ENCODE measurements around the gene CCDC116.

CCDC116 gene

GRCh38 chr22:21650823-21651520 is 18.4 kb downstream of the CCDC116 start:
- Histone ChIP-seq H3K23ac (ENCODE audit: low read length) (no peak overlapping the region), H2BK12ac (ENCODE audit: low read length) (no peak overlapping the region), H3K9ac (ENCODE audit: low read length) (no peak overlapping the region), H3K4me1 (ENCODE audit: control insufficient read depth in 1 of 2, insufficient read depth in 2 of 2, low read length in 2 of 2) (peaks cover 14 to 24% of the 10 kb centered on the region in 2 experiments), H2BK120ac (ENCODE audit: insufficient read depth, low read length, poor library complexity) (no peak overlapping the region), H3K4me3 (ENCODE audit: low read depth, low read length) (peak overlapping the region; percentile 71), H4K91ac (ENCODE audit: low read depth, low read length) (peak overlapping the region; percentile 59), H2BK5ac (ENCODE audit: low read depth, low read length, poor library complexity) (peak overlapping the region; percentile 64), H3K27ac (ENCODE audit: low read depth, low read length) (no peak overlapping the region), H3K79me2 (ENCODE audit: control insufficient read depth, insufficient read depth, low read length, poor library complexity) (peaks cover 10% of the 10 kb centered on the region), H2AK5ac (ENCODE audit: low read length) (no peak overlapping the region), H4K12ac (ENCODE audit: low read depth, low read length) (peak overlapping the region; percentile 12), H3K4ac (ENCODE audit: low read depth, low read length) (no peak overlapping the region), H3K27me3 (ENCODE audit: insufficient read depth, low read length) (no peaks in the 10 kb centered on the region), H4K8ac (ENCODE audit: low read depth, low read length) (peak overlapping the region; percentile 78), H3K18ac (ENCODE audit: low read length) (peak overlapping the region; percentile 80), H2AFZ (ENCODE audit: insufficient read depth, low read length, poor library complexity) (peak overlapping the region; percentile 98), H3K79me1 (ENCODE audit: low read length) (peaks cover 15% of the 10 kb centered on the region), H3K4me2 (ENCODE audit: low read length) (peak overlapping the region; percentile 97), H3K36me3 (ENCODE audit: control insufficient read depth in 1 of 2, insufficient read depth in 2 of 2, low read length in 2 of 2) (peaks cover 20 to 27% of the 10 kb centered on the region in 2 experiments), H3K9me3 (ENCODE audit: insufficient read depth, low read depth, low read length) (peaks cover 4% of the 10 kb centered on the region), H3K14ac (ENCODE audit: low read length) (peak overlapping the region; percentile 81)
- no peak for DNase-seq
- WGBS (ENCODE audit: extremely low coverage, insufficient coverage, insufficient read length): no CpG with 5 or more reads among the region's 6 CpGs

GRCh38 chr22:21651521-21652009 is 19.0 kb downstream of the CCDC116 start:
- H3K4ac ChIP-seq (ENCODE audit: low read depth, low read length): peak overlapping the region; percentile 56

DNA sequence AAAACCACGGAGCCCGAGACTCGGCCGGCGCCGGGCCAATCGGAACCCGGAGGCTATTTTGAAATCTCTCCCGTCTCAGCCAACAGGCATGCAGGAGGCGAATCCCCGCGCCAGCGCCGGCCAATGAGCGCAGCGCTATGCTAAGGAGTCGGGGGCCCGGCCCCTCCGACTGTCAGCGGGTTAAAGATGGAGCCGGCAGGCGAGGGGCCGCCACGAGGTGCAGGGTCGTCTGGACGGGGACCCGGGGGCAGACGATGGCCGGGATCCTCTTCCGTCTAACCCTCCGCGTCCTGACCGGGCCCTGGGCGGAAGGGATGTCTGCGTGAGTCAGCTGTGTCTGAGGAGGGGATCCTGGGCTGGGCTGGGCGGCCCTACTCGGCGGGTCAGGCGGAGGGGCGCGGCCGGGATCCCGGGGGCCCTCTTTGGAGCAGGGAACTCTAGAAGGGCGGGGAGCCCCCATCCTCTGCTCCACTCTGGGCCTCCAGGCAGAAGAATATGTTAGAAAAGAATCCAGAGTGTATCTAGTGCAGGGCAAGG is 19.5 kb downstream of the CCDC116 start:
- peak overlapping the region; percentile 90 for H3K14ac ChIP-seq (ENCODE audit: low read length)
- peaks cover 21 to 32% of the 10 kb centered on the region in 2 experiments for H3K4me1 ChIP-seq (ENCODE audit: control insufficient read depth in 1 of 2, insufficient read depth in 2 of 2, low read length in 2 of 2)
- H3K27ac ChIP-seq (ENCODE audit: low read depth, low read length): peak overlapping the region; percentile 63
- H3K36me3 ChIP-seq (ENCODE audit: control insufficient read depth in 1 of 2, insufficient read depth in 2 of 2, low read length in 2 of 2): peaks cover 15 to 20% of the 10 kb centered on the region in 2 experiments
- H4K91ac ChIP-seq (ENCODE audit: low read depth, low read length): peak overlapping the region; percentile 97
- H3K4ac ChIP-seq (ENCODE audit: low read depth, low read length): peak overlapping the region; percentile 94
- peak overlapping the region; percentile 81 for H3K18ac ChIP-seq (ENCODE audit: low read length)
- H4K8ac ChIP-seq (ENCODE audit: low read depth, low read length): peak overlapping the region; percentile 64
- H2BK120ac ChIP-seq (ENCODE audit: insufficient read depth, low read length, poor library complexity): peak overlapping the region; percentile 91
- no CpG with 5 or more reads among the region's 44 CpGs for WGBS (ENCODE audit: extremely low coverage, insufficient coverage, insufficient read length)
- peaks cover 19% of the 10 kb centered on the region for H3K79me1 ChIP-seq (ENCODE audit: low read length)
- H2BK12ac ChIP-seq (ENCODE audit: low read length): peak overlapping the region; percentile 72
- DNase-seq: peak; percentile 89 to 95
- peak overlapping the region; percentile 55 for H2AK5ac ChIP-seq (ENCODE audit: low read length)
- peak overlapping the region; percentile 79 for H3K4me3 ChIP-seq (ENCODE audit: low read depth, low read length)
- peak overlapping the region; percentile 48 for H2AFZ ChIP-seq (ENCODE audit: insufficient read depth, low read length, poor library complexity)
- H3K4me2 ChIP-seq (ENCODE audit: low read length): peak overlapping the region; percentile 97
- peak overlapping the region; percentile 71 for H3K9ac ChIP-seq (ENCODE audit: low read length)
- peak overlapping the region; percentile 73 for H2BK5ac ChIP-seq (ENCODE audit: low read depth, low read length, poor library complexity)
- peak overlapping the region; percentile 86 for H4K12ac ChIP-seq (ENCODE audit: low read depth, low read length)
- H3K27me3 ChIP-seq (ENCODE audit: insufficient read depth, low read length): no peaks in the 10 kb centered on the region
- no peak overlapping the region for H3K23ac ChIP-seq (ENCODE audit: low read length)
- H3K79me2 ChIP-seq (ENCODE audit: control insufficient read depth, insufficient read depth, low read length, poor library complexity): peaks cover 10% of the 10 kb centered on the region
- peaks cover 2% of the 10 kb centered on the region for H3K9me3 ChIP-seq (ENCODE audit: insufficient read depth, low read depth, low read length)

More at GRCh38 chr22:21651521-21652009, 19.0 kb downstream of the CCDC116 start:
- peak overlapping the region; percentile 97 for H3K4me2 ChIP-seq (ENCODE audit: low read length)
- peak overlapping the region; percentile 36 for H2BK120ac ChIP-seq (ENCODE audit: insufficient read depth, low read length, poor library complexity)
- H4K12ac ChIP-seq (ENCODE audit: low read depth, low read length): peak overlapping the region; percentile 12
- peak overlapping the region; percentile 59 for H4K91ac ChIP-seq (ENCODE audit: low read depth, low read length)
- peak overlapping the region; percentile 81 for H3K14ac ChIP-seq (ENCODE audit: low read length)
- no peak overlapping the region for H2AK5ac ChIP-seq (ENCODE audit: low read length)
- DNase-seq: no peak
- peak overlapping the region; percentile 80 for H3K18ac ChIP-seq (ENCODE audit: low read length)
- H3K36me3 ChIP-seq (ENCODE audit: control insufficient read depth in 1 of 2, insufficient read depth in 2 of 2, low read length in 2 of 2): peaks cover 15 to 21% of the 10 kb centered on the region in 2 experiments
- no peaks in the 10 kb centered on the region for H3K27me3 ChIP-seq (ENCODE audit: insufficient read depth, low read length)
- peak overlapping the region; percentile 64 for H3K27ac ChIP-seq (ENCODE audit: low read depth, low read length)
- peak overlapping the region; percentile 79 for H3K9ac ChIP-seq (ENCODE audit: low read length)
- peak overlapping the region; percentile 71 for H3K4me3 ChIP-seq (ENCODE audit: low read depth, low read length)
- peaks cover 2% of the 10 kb centered on the region for H3K9me3 ChIP-seq (ENCODE audit: insufficient read depth, low read depth, low read length)
- peaks cover 16 to 26% of the 10 kb centered on the region in 2 experiments for H3K4me1 ChIP-seq (ENCODE audit: control insufficient read depth in 1 of 2, insufficient read depth in 2 of 2, low read length in 2 of 2)
- peaks cover 15% of the 10 kb centered on the region for H3K79me1 ChIP-seq (ENCODE audit: low read length)
- no peak overlapping the region for H3K23ac ChIP-seq (ENCODE audit: low read length)
- peak overlapping the region; percentile 64 for H2BK5ac ChIP-seq (ENCODE audit: low read depth, low read length, poor library complexity)
- peaks cover 10% of the 10 kb centered on the region for H3K79me2 ChIP-seq (ENCODE audit: control insufficient read depth, insufficient read depth, low read length, poor library complexity)
- no peak overlapping the region for H2BK12ac ChIP-seq (ENCODE audit: low read length)
- peak overlapping the region; percentile 78 for H4K8ac ChIP-seq (ENCODE audit: low read depth, low read length)
- H2AFZ ChIP-seq (ENCODE audit: insufficient read depth, low read length, poor library complexity): peak overlapping the region; percentile 98
- no CpG with 5 or more reads among the region's 29 CpGs for WGBS (ENCODE audit: extremely low coverage, insufficient coverage, insufficient read length)

DNA sequence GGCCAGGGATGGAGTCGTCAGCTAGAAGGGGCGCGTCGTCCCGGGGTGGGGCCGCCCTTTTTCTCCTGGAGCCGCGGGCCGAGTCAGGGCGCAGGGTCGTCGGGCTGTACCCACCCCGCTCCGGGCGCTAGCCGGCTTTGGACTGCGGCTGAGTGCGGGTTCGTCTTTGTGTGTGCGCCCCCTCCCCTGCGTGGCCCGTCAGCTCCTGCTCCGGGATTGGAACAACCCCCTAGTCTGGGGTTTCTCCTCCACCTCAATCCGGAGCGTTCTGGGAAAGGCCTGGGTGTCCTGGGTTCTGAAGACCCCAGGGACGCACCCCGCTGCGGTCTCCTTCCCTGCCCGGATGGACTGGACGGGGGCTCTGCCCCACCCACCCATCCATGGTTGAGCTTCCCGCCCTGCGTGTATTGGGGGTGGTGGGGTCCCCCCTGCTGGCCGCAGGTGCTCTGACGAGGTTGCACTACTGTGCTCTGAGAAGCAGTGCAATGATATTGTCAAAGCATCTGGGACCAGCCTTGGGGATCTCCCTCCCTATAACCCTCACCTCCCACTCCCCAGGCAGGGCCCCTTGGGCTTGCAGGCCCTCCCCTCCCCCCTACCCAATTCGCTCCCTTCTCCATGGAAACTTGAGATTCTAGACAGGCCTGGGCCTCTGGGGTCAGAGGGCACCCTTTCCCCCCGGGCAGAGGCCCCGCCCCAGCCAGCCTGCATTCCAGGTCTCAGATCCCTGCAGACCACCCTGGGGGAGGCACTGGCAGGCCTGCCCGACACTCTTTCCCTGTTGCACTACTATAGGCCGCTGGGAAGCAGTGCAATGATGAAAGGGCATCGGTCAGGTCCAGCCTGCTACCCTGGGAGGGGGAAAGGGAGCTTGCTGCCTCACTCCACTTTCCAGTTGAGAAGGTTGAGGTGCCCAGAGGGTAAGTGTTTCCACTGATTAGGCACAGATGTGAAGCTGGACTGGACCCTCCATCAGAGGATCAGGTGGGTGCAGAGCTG is 20.3 kb downstream of the CCDC116 start:
- peak overlapping the region; percentile 63 for H3K27ac ChIP-seq (ENCODE audit: low read depth, low read length)
- peak overlapping the region; percentile 55 for H2AK5ac ChIP-seq (ENCODE audit: low read length)
- peak overlapping the region; percentile 48 for H2AFZ ChIP-seq (ENCODE audit: insufficient read depth, low read length, poor library complexity)
- H3K9ac ChIP-seq (ENCODE audit: low read length): peak overlapping the region; percentile 71
- H4K8ac ChIP-seq (ENCODE audit: low read depth, low read length): peak overlapping the region; percentile 64
- H3K9me3 ChIP-seq (ENCODE audit: insufficient read depth, low read depth, low read length): peaks cover 2% of the 10 kb centered on the region
- H3K4me1 ChIP-seq (ENCODE audit: control insufficient read depth in 1 of 2, insufficient read depth in 2 of 2, low read length in 2 of 2): peaks cover 22 to 33% of the 10 kb centered on the region in 2 experiments
- H2BK5ac ChIP-seq (ENCODE audit: low read depth, low read length, poor library complexity): peak overlapping the region; percentile 73
- WGBS (ENCODE audit: extremely low coverage, insufficient coverage, insufficient read length): no CpG with 5 or more reads among the region's 40 CpGs
- peak overlapping the region; percentile 81 for H3K18ac ChIP-seq (ENCODE audit: low read length)
- H3K36me3 ChIP-seq (ENCODE audit: control insufficient read depth in 1 of 2, insufficient read depth in 2 of 2, low read length in 2 of 2): peaks cover 15 to 17% of the 10 kb centered on the region in 2 experiments
- H3K14ac ChIP-seq (ENCODE audit: low read length): peak overlapping the region; percentile 90
- H2BK120ac ChIP-seq (ENCODE audit: insufficient read depth, low read length, poor library complexity): peak overlapping the region; percentile 91
- H3K4me3 ChIP-seq (ENCODE audit: low read depth, low read length): peak overlapping the region; percentile 79
- H4K91ac ChIP-seq (ENCODE audit: low read depth, low read length): peak overlapping the region; percentile 97
- peak overlapping the region; percentile 97 for H3K4me2 ChIP-seq (ENCODE audit: low read length)
- peaks cover 12% of the 10 kb centered on the region for H3K79me2 ChIP-seq (ENCODE audit: control insufficient read depth, insufficient read depth, low read length, poor library complexity)
- H2BK12ac ChIP-seq (ENCODE audit: low read length): peak overlapping the region; percentile 72
- no peaks in the 10 kb centered on the region for H3K27me3 ChIP-seq (ENCODE audit: insufficient read depth, low read length)
- H4K12ac ChIP-seq (ENCODE audit: low read depth, low read length): peak overlapping the region; percentile 86
- DNase-seq: no peak
- peaks cover 25% of the 10 kb centered on the region for H3K79me1 ChIP-seq (ENCODE audit: low read length)
- peak overlapping the region; percentile 94 for H3K4ac ChIP-seq (ENCODE audit: low read depth, low read length)
- no peak overlapping the region for H3K23ac ChIP-seq (ENCODE audit: low read length)

Data from trophoblast cell (in vitro differentiated cells and primary cell).